IPS-NIHi7 (cell line): ENCODE data around the gene CILP2.

Experiments used
- DNase-seq: peaks from one replicate; pipeline ENCODE4 v3.0.0; 2012; ENCODE audit warnings: mixed read lengths; ENCODE audit errors: extremely low spot score

CILP2 gene

DNA sequence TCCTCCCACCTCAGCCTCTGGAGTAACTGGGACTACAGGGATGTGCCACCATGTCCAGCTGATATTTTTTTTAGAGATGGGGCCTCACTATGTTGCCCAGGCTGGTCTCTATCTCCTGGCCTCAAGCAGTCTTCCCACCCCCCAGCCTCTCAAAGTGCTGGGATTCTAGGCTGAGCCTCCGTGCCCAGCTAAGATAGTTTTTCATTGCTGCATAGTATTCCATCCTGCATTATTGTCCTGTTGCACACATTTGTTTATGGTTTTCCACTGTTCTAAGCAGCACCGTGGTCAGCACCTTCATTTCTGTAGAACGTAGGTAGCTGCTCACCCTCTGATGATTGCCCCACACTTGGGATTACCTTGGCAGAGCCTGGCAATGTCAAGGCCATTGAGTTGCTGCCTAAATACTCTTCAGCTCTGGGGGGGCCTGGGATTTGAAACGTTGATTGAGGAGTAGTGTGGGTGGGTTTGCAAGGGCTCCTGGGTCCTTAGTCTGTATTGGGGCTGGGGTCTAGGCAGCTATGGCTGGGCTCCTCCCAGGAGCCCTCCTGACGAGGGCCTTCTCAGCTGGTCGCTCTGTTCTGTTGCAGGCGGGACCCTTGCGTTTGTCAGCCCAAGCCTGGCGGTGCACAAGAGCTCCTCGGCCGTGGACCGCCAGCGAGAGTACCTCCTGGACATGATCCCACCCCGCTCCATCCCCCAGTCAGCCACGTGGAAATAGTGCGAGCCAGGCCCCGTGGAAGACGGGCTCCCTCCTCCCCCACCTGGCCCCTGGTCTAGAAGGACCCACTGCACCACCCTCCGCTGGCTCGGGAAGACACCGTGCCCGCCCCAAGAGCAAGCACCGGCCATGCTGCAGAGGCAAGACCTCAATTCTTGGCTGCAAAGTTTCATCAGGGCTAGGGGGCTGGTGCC is 33.1 kb upstream of the CILP2 start:
- no peak for DNase-seq

DNA sequence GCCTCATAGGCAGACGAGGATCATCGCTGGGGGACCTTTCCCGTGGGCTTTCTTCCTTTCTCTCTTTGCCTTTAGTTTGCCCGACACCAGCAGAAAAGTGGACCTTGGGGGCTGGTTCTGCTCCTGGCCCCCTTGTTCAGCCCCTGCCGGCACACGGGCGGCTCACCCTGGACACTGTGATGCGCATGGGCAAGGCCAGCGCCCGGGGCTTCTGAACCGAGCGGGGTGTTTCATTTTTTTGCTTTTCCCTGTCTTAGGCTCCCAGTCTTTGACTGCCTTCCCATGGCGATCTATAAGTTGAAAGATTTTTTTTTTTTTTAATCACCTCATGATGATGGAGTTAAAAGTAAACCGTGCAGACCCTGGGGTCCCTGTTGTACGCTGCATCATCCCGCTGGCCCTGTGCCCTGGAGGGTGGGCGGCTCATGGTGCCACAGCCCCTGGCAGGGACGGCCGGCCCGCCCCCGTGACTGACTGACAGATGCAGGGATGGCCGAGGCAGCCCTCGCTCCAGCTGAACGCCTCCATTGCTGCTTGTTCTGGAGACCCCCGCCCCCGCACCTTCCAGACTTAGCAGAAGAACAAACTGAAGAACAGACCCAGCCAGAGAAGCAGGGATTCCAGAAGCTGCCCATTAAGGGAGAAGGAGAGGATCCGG is 32.3 kb upstream of the CILP2 start:
- DNase-seq, result no peak

DNA sequence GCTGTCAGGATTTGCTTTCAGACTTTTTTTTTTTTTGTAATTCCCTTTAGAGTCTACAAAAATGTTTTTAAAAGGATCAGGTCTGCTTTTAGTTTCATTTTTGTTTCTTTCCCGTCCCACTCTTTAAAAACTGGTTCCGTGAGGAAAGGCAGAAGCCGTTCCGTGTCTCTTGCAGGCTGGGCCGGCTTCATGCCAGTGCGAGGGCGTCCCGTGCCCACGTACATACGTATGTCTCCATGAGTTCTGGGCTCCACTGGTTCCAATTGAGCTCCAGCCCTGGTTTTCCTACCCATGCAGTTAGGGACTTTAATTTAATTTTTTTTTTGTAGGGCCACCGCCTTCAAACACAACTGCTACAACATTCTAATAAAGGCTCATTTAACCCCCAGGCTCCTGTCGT is 31.5 kb upstream of the CILP2 start:
- DNase-seq, result no peak

DNA sequence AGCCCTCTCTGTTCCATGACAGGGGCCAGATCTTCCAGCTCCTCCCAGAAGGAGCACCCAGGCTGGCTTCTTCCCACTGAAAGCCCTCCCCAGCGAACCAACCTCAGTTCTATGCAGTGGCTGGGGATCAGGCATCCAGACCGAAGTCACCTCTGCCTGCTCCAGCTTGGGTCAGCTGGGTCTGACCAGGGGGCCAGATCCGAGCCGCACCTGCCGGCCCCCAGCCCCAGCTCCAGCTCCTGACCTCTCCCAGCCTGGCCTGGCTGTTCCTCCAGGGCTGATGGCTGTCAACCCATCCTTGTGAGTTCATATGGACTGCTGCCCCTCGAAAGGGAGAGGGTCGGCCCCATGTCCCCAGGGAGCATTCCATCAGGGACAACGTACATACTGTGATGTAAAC is 30.7 kb upstream of the CILP2 start:
- no peak for DNase-seq

DNA sequence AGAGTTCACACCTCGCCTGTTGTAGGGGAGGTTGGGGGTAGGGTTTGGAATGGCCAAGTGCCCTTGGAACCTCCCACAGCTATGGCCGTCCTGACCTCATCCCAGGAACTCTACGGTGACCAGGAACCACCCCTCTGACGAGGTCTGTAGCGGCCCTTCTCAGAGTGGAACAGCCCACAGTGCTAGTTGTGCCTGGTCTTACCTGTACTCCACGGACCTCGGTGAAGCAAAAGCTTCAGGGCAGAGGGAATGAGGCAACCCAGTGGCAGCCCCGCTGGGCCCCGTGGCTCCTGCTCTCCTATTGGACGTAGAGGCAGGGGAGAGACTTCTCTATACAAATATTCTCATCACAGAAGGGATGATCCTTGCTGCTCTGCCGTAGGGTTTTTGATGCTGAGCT is 29.8 kb upstream of the CILP2 start:
- DNase-seq, result no peak

DNA sequence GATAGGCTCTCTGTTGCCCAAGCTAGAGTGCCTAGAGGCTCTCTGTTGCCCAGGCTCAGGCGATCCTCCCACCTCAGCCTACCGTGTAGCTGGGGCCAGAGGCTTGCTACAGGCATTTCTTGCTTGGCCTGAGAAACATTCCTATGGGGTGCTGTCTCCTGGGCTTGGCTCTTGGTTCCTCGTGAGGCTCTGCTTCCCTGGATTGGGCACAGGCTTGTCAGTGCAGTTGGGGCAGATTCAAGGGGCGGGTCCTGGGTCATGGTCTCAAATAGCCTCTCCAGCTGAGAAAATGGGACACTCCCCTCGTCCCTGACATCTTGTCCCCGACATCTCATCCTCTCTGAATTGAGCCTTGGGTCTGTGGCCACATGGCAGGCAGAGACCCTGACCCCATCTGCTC is 27.6 kb upstream of the CILP2 start:
- DNase-seq, result no peak

DNA sequence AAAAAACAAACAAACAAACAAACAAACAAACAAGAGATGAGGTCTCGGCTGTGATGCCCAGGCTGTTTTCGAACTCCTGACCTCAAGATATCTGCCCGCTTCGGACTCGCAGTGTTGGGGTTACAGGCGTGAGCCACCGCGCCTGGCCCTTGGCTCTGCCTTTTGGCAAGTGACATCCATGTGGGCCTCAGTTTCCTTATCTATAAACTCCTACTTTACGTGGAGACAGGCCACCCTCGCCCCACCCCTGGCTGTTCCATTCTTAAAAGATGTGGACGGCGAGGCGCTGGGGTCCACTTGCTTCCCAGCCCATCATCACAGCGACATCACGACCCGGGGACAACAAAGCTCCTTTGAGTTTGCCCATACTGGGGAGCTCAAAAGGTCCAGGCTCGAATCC is 24.4 kb upstream of the CILP2 start:
- DNase-seq, result no peak

DNA sequence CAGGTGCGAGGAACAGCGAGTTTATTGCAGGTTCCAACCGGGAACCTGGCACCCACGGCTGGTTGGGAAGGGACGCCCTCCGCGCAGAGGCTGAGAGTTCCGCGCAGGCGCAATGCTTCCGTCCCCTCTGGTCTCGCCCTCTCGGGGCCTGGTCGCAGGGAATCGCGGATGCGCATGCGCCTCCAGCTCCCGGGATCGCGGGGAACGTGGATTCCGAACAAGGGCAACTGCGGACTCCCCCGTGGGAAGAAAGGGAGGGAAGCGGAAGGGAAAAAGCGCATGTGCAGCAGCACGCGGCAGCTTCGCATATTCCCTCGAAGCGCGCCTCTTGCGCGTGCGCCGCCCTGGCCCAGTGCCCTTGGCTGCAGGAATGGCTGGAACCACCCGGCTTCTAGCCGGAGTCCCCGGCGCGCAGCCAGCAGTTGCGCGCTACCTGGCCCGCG is 23.8 kb upstream of the CILP2 start:
- no peak for DNase-seq

DNA sequence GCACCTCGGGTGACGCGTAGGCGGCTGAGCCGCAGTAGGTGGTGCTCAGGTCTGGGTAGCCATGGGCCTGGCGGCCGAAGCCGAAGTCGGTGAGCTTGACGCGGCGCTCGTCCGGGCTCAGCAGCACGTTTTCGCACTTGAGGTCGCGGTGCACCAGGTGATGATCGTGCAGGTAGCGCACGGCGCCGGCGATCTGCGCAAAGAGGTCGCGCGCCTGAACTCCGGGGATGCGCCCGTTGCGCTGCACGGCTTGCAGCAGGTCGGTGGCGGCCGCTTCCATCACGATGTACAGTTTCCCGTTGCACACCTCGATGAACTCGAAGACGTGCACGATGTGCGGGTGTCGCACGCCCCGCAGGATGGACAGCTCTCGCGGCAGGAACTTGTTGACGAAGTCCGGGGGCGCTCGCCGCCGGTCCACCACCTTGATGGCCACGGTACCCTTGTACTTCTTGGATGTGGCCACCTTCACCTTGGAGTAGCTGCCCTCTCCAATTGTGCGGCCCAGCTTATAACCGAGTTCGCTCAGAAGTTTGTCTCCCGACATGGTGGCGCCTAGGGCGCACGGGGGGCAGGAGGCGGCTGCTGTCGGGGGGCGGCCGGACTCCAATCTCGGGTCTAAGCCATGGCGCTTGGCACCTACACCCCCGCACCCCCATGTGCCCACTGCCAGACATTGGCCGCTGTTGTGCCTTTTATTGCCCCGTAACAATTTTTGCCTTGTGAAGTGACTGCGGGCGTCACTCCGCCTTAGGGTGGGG is 23.0 kb upstream of the CILP2 start, which contains the start of gene TSSK6:
Gene TSSK6, minus strand, starts transcription at position 668 of the 761 bp plus-strand sequence. Its CDS starts 121 bp downstream, at position 547.
- no peak for DNase-seq

DNA sequence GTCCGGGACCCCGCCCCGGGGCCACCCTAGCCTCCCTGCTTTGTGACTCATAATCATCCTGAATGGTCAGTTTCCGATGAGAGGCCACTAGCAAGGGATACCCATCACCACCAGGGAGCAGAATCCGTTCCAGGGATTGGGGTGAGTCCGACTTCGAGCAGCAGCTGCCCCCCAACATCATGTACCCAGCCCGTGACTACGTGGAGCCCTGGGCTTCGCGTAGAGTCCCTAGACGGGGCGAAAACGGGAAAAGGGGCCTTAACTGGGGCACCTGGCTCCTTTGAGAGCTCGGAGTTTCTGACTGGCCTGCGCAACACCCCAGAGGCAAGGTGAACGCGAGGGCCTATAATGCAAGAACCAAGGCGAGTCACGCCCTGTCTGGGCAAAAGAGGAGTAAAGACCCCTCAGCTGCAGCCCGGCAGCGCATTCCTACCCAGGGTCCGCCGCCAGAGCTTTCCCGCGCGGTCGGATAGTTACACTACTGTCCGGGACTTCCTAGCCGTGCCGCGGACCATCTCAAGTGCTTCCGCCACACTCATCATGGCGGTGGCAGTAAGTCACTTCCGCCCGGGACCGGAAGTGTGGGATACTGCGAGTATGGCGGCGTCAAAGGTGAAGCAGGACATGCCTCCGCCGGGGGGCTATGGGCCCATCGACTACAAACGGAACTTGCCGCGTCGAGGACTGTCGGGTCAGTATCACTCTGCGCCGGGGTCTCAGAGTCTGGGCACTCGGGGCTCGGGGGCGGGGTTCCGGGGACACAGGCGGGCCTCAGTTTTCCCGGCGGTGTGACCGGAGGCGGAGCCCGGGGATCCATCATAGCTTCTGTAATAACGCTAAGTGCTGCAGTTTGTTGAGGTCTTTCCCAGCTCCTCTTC is 22.2 kb upstream of the CILP2 start, which contains the start of gene NDUFA13:
Gene NDUFA13, plus strand, starts transcription at position 584 of the 878 bp plus-strand sequence. Its CDS starts 14 bp downstream, at position 598.
- peak; percentile 90 for DNase-seq

DNA sequence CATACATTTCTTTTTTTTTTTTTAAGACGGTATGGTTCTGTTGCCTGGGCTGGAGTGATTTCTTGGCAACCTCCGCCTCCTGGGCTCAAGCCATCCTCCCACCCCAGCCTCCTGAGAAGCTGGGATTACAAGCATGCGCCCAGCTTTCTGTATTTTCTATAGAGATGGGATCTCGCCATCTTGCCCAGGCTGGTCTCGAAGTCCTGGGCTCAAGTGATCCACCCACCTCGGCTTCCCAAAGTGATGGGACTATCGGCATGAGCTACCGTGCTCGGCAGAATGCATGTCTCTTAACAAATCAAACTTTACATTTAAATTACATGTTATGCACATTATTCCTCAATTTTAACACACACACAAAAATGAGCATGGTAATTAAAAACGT is 20.8 kb upstream of the CILP2 start:
- no peak for DNase-seq

DNA sequence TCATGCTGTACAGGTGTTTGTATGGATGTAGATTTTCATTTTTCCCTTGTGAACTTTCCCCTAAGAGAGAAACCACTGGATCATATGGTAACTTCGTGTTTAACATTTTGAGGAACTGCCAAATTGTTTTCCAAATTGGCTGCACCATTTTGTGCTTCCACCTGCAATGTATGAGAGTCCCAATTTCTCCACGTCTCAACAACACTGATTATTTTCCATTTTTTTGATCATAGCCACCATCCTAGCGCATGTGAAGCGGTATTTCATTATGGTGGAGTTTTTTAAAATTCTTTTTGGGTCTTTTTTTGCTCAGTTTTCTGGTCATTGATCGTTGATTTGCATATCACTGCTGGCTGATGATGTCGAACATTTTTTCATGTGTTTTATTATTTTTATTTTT is 17.1 kb upstream of the CILP2 start:
- DNase-seq, result no peak

DNA sequence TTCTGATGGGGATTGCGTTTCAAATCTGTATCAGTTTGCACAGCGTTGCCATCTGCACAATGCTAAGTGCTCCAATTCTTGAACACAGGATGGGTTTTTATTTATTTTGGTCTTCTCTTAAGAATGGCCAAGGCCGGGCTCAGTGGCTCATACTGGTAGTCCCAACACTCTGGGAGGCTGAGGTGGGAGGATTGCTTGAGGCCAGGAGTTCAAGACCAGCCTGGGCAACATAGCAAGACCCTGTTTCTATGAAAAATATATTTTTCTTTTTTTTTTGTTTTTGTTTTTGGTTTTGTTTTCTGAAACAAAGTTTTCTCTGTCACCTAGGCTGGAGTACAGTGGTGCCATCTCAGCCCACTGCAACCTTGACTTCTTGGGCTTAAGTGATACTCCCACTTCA is 14.9 kb upstream of the CILP2 start:
- DNase-seq, result no peak

DNA sequence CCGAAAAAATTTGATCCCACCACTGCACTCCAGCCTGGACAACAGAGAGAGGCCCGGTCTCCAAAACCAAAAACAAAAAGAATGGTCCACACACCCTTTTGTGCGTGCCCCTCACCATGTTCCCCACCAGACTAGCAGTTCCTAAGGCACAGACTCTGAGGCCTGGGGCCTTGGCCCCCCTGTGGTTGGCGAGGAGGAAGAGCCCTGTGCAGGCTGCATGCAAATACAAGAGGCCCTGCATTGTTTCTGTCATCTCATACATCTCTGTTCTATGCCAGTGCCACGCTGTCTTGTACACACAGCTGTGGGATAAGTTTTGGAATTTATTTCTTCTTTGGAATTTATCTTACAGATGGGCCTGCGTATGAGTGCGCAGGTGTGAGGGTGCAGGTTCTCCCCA is 14.0 kb upstream of the CILP2 start:
- no peak for DNase-seq

DNA sequence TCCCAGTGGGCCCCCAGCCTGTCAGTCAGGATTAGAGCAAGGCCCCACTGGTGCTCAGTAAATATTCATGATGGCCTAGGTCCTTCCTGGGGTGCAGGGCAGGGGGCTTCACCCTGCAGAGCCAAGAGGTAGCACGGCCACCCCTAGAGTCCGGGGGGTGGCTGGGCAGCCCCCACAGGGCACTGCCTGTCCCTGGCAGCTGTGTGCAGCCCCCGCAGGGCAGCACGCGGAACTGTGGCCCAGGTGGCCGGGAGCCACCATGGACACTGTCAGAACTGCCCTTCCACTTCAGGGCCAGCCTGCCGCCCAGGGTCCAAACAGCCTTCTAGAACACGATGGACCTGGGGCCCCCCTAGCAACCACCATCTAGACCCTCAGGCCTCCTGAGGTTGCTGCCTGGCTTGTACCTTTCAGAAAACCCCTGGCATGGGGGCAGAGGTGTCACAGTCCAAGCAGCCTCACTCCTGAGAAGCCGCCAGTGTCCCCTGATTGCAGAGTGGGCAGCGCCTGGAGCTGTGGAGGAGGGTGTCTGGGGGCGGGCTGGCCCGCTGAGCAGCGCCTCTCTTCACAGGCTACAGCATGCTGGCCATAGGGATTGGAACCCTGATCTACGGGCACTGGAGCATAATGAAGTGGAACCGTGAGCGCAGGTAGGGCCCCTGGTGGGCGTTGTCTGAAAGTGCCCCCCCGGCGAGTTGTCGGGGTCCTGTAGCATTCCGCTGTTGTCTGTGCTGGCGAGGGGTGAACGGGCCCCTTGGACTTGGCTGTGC is 12.3 kb upstream of the CILP2 start:
- DNase-seq, result no peak

DNA sequence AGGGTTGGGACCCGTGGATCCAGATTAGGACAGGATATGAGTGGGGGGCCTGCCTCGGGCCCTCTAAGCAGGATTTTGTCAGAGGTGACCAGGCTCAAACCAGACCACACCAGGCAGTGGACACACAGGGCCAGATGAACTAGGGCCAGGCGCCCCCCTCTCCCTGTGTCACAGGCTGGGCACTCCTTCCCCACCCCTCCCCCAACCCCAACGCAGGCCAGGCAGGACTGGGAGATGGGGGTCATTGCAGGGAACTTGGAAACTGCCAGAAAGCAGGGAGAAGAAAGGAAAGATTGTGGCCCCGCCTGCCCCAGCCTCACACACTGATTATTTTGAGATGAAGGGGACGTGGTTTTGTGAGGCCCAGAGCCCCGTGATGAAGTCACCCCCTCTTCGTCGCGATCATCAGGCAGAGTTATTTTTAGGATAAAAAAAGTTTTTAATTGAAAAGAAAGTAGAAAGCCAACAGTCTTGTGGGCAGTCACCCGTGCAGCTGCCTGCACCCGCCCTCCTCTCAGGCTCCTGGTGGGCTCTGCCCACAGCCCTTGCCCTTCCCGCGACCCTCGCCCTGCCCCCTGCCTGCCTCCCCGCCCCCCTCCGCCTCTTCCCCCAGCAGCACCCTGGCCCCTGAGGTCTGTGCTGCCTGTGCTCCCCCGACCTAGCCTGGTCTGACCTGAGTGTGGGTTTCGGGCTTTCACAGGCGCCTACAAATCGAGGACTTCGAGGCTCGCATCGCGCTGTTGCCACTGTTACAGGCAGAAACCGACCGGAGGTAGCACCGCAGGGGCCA is 11.3 kb upstream of the CILP2 start:
- DNase-seq, result no peak

DNA sequence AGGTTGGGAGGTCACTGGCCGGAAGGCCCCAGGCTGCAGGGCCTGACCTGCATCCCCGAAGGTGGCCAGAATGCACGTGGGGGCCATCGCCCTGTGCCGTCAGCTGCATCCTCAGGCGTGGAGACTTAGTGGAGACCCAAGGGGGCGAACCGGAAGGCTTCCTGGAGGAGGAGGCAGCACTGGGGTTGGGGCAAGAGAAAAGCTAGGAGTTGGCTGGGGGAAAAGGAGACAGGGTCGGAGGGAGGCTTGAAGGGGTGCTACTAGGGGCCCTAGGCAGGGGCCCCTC is 10.8 kb upstream of the CILP2 start:
- no peak for DNase-seq

DNA sequence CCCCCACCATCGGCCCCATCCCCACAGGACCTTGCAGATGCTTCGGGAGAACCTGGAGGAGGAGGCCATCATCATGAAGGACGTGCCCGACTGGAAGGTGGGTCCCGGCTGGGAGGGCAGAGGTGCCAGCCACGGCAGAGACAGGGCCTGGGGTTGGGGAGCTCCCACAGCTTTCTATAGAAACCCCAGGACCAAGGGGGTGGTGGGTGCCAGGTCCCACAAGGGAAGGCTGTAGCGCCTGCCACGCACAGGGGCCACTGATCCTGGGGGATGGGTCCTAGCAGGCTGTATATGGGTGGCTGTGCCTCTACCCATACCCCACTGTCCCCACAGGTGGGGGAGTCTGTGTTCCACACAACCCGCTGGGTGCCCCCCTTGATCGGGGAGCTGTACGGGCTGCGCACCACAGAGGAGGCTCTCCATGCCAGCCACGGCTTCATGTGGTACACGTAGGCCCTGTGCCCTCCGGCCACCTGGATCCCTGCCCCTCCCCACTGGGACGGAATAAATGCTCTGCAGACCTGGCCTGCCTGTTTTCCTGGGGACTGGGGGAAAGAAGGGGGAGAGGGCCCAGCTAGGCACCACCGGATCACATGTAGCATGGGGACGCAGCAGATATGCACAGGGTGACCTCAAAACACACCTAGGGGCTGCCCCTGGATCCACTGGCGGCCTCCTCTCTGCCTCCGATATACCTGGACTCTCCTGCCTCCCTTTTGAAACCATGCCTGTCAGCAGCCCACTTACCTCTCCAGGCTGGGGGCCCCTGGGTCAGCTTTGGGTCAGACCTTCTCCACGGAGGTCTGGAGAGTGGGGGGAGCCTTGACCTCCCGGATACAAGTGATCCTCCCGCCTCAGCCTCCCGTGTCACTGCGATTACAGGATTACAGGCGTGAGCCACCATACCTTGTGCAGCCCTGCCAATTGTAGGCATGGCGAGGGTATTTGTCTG is 10.1 kb upstream of the CILP2 start:
- no peak for DNase-seq
